ENCODE results near the gene PCK2. TPM values are rescaled to one million over a fixed set of nuclear protein-coding genes. Genes with fewer than 3 reads are reported as not detected.

Gene PCK2
- total and polyA plus RNA-seq, 4 experiments from 2014 or later, result 11.0 to 21.4 (median 16.9) TPM

DNA sequence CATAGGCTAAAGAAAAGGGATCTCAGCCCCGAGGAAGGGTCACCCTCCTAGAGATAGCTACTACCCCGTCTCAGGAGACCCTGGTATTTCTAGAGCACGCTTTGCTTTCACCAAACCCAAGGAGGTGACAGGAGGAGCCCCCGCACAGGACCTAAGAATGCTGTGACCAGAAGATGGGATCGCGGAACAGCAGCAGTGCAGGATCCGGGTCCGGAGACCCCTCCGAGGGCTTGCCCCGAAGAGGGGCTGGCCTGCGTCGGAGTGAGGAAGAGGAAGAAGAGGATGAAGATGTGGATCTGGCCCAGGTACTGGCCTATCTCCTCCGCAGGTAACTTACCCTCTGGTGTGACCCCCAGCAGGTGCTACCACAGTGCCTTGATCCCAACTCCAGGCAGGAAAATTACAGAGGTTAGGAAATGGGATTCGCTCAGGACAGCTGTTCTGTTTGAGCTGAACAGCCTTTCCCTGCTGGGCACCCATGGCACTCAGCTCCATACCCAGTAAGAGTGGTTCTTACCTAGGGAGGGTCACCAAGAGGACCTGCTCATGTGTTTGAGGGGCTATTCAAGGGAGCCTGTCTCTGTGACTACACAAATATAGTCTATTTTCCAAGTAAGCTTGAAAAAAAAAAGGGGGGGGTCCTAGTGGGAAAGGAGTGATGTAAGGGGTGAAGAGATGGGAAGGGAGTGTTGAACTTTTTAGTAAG lies 21.5 kb downstream of the PCK2 start:
- Histone ChIP-seq H3K9me3 (ENCODE audit: control insufficient read depth in 1 of 2, low read length in 2 of 2) (no peaks in the 10 kb centered on the region), H3K27me3 (ENCODE audit: insufficient read depth, low read length) (no peaks in the 10 kb centered on the region), H3K4me3 (ENCODE audit: low read length in 2 of 2) (peak overlapping the region; percentile 97 to 98), H3K4me1 (ENCODE audit: insufficient read depth, low read length) (peaks cover 29% of the 10 kb centered on the region), H3K36me3 (ENCODE audit: insufficient read depth, low read length) (peaks cover 31% of the 10 kb centered on the region), H3K27ac (ENCODE audit: low read depth, low read length) (peak overlapping the region; percentile 98)
- Mint-ChIP-seq H3K36me3 (peaks cover 30 to 52% of the 10 kb centered on the region in 2 donors), H3K4me3 (peak overlapping the region; percentile 95 to 99 (median 98)), H3K9me3 (peaks cover 0 to 2% (median 0%) of the 10 kb centered on the region in 8 donors), H3K4me1 (peaks cover 19 to 44% (median 30%) of the 10 kb centered on the region in 4 donors), H3K27ac (peak overlapping the region; percentile 98 to 100 (median 99)), H3K27me3 (no peaks in the 10 kb centered on the region)
- CTCF ChIA-PET (ENCODE audit: partially characterized antibody), result interaction anchor here (1.2 to 5.4 kb wide), 13 partner anchors 12 to 193 kb away, joined by 3 to 43 read pairs (median 9); partner anchors contain the start of genes IRF9, MDP1, PCK2 and PSME1
- DNase-seq, result no peak
- POLR2A ChIA-PET (ENCODE audit: partially characterized antibody), result interaction anchor here (0.6 to 9.6 kb wide), 28 partner anchors 9 to 321 kb away, joined by 3 to 347 read pairs (median 11); partner anchors contain the start of genes CARMIL3, CBLN3, CHMP4A and CIDEB
- intact Hi-C loops (cut with micrococcal nuclease), result loop anchor here (2.0 to 10.0 kb wide), 2 partner anchors 97 to 651 kb away; partner anchors contain the start of genes CHMP4A and NGDN

DNA sequence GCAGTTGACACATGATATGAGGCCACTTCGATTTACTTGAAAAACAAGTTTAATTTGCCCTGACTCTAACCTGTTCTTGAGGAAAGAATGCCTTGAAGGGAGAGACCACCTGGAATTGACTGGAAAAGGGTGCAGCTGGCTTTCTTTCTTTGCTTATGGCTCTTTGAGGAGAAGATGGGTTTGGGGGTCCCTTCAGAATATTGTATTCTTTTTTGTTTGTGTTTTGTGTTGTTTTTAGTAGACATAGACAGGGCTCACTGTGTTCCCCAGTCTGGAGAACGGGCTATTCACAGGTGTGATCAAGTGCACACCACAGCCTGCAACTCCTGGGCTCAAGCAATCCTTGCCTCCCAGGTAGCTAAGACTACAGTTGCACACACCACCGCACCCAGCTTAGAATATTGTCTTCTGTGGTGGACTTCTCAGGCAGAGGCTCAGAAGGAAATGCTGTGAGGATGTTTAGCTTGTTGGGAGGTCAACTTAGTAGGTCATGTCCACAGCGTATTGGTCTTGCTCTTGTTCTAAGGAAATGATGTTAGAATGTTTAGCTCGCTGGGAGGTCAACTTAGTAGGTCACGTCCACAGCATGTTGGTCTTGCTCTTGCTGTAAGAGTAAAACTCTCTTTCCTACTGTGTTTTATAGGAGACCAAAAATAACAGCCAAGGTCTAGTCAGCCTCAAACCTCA lies 22.2 kb downstream of the PCK2 start:
- Histone ChIP-seq H3K9me3 (ENCODE audit: control insufficient read depth in 1 of 2, low read length in 2 of 2) (no peaks in the 10 kb centered on the region), H3K4me3 (ENCODE audit: low read length in 2 of 2) (peak overlapping the region; percentile 97 to 98), H3K4me1 (ENCODE audit: insufficient read depth, low read length) (peaks cover 29% of the 10 kb centered on the region), H3K27ac (ENCODE audit: low read depth, low read length) (peak overlapping the region; percentile 98), H3K36me3 (ENCODE audit: insufficient read depth, low read length) (peaks cover 38% of the 10 kb centered on the region), H3K27me3 (ENCODE audit: insufficient read depth, low read length) (no peaks in the 10 kb centered on the region)
- Mint-ChIP-seq H3K4me1 (peaks cover 19 to 44% (median 30%) of the 10 kb centered on the region in 4 donors), H3K27me3 (no peaks in the 10 kb centered on the region), H3K9me3 (peaks cover 0 to 2% (median 0%) of the 10 kb centered on the region in 8 donors), H3K27ac (peak overlapping the region; percentile 23 to 100 (median 99)), H3K36me3 (peaks cover 37 to 57% of the 10 kb centered on the region in 2 donors), H3K4me3 (peak overlapping the region; percentile 95 to 99 (median 98))
- ChIA-PET CTCF (ENCODE audit: partially characterized antibody) (interaction anchor here (0.7 to 5.4 kb wide), 10 partner anchors 8 to 65 kb away, joined by 3 to 43 read pairs (median 8); partner anchors contain the start of genes IRF9, PCK2, PSME1 and PSME2), POLR2A (ENCODE audit: partially characterized antibody) (interaction anchor here (1.2 to 9.6 kb wide), 10 partner anchors 18 to 314 kb away, joined by 3 to 347 read pairs (median 30); partner anchors contain the start of genes CARMIL3, CBLN3, CIDEB and EMC9)
- no peak for DNase-seq
- intact Hi-C loops (cut with micrococcal nuclease), result loop anchor here (10.0 kb wide), 1 partner anchor 651 kb away; the partner anchor contains the start of gene NGDN

DNA sequence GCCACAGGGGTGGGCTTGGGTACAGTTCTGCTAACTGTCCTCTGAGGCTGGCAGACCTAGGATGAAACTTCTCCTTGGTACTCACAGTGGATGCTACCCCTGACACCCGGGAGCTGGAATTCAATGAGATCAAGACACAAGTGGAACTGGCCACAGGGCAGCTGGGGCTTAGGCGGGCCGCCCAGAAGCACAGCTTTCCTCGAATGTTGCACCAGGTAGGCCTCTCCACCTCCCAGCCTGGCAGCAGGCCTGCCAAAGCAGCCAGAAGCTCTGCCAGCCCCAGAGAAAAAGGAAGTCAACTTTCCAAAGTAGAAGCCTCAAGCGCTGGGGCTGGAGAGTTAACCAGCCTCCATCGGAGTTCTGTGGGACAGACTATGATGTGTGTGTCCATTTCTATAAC lies 23.1 kb downstream of the PCK2 start:
- H3K4me1 Mint-ChIP-seq, result peaks cover 19 to 44% (median 30%) of the 10 kb centered on the region in 4 donors
- H3K9me3 Mint-ChIP-seq, result peaks cover 0 to 2% (median 0%) of the 10 kb centered on the region in 8 donors
- peaks cover 45% of the 10 kb centered on the region for H3K36me3 ChIP-seq (ENCODE audit: insufficient read depth, low read length)
- peaks cover 29% of the 10 kb centered on the region for H3K4me1 ChIP-seq (ENCODE audit: insufficient read depth, low read length)
- no peak overlapping the region for H3K4me3 ChIP-seq (ENCODE audit: low read length in 2 of 2)
- CTCF ChIA-PET (ENCODE audit: partially characterized antibody), result interaction anchor here (0.5 to 5.4 kb wide), 9 partner anchors 9 to 60 kb away, joined by 3 to 43 read pairs (median 7); partner anchors contain the start of genes IRF9, PCK2 and PSME1
- no peak overlapping the region for H3K27ac ChIP-seq (ENCODE audit: low read depth, low read length)
- POLR2A ChIA-PET (ENCODE audit: partially characterized antibody), result interaction anchor here (1.2 to 9.6 kb wide), 6 partner anchors 17 to 59 kb away, joined by 3 to 347 read pairs (median 80); partner anchors contain the start of genes EMC9, FITM1, IRF9 and PCK2
- no peak overlapping the region for H3K4me3 Mint-ChIP-seq
- no peak for DNase-seq
- H3K36me3 Mint-ChIP-seq, result peaks cover 42 to 62% of the 10 kb centered on the region in 2 donors
- no peaks in the 10 kb centered on the region for H3K27me3 Mint-ChIP-seq
- H3K27ac Mint-ChIP-seq, result peak overlapping the region in 1 of 7 donors; percentile 98
- no peaks in the 10 kb centered on the region for H3K9me3 ChIP-seq (ENCODE audit: control insufficient read depth in 1 of 2, low read length in 2 of 2)
- intact Hi-C loops (cut with micrococcal nuclease), result loop anchor here (10.0 kb wide), 1 partner anchor 652 kb away; the partner anchor contains the start of gene NGDN
- H3K27me3 ChIP-seq (ENCODE audit: insufficient read depth, low read length), result no peaks in the 10 kb centered on the region

DNA sequence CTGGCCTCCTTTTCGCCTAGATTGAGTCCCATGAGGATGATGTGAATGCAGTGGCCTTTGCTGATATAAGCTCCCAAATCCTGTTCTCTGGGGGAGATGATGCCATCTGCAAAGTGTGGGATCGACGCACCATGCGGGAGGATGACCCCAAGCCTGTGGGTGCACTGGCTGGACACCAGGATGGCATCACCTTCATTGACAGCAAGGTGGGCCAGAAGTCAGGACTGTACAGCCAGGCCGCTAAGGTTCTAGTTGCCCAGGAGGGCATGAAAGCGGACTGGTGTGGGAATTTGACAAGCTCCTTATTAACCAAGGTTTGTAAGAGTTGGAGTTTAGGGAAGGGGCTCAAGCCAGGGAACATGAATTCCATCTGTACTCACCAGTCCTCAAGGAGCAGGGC lies 25.6 kb downstream of the PCK2 start:
- Histone ChIP-seq H3K4me3 (ENCODE audit: low read length in 2 of 2) (no peak overlapping the region), H3K36me3 (ENCODE audit: insufficient read depth, low read length) (peaks cover 63% of the 10 kb centered on the region), H3K9me3 (ENCODE audit: control insufficient read depth in 1 of 2, low read length in 2 of 2) (no peaks in the 10 kb centered on the region), H3K4me1 (ENCODE audit: insufficient read depth, low read length) (peaks cover 22% of the 10 kb centered on the region), H3K27me3 (ENCODE audit: insufficient read depth, low read length) (no peaks in the 10 kb centered on the region), H3K27ac (ENCODE audit: low read depth, low read length) (no peak overlapping the region)
- Mint-ChIP-seq H3K27ac (peak overlapping the region in 1 of 7 donors; percentile 54), H3K27me3 (no peaks in the 10 kb centered on the region), H3K36me3 (peaks cover 58 to 75% of the 10 kb centered on the region in 2 donors), H3K4me3 (no peak overlapping the region), H3K4me1 (peaks cover 19 to 41% (median 25%) of the 10 kb centered on the region in 4 donors), H3K9me3 (peaks cover 0 to 2% (median 0%) of the 10 kb centered on the region in 8 donors)
- DNase-seq, result no peak
- ChIA-PET CTCF (ENCODE audit: partially characterized antibody) (interaction anchor here (1.2 to 1.8 kb wide), 2 partner anchors 28 to 41 kb away, joined by 4 to 5 read pairs; partner anchors contain the start of gene IRF9), POLR2A (ENCODE audit: partially characterized antibody) (interaction anchor here (0.6 to 9.6 kb wide), 3 partner anchors 14 to 799 kb away, joined by 3 to 347 read pairs (median 4); partner anchors contain the start of genes EMC9, FITM1, PABPN1 and PSME1)
- intact Hi-C loops (cut with micrococcal nuclease), result loop anchor here (10.0 kb wide), 1 partner anchor 655 kb away; the partner anchor contains the start of gene NGDN

DNA sequence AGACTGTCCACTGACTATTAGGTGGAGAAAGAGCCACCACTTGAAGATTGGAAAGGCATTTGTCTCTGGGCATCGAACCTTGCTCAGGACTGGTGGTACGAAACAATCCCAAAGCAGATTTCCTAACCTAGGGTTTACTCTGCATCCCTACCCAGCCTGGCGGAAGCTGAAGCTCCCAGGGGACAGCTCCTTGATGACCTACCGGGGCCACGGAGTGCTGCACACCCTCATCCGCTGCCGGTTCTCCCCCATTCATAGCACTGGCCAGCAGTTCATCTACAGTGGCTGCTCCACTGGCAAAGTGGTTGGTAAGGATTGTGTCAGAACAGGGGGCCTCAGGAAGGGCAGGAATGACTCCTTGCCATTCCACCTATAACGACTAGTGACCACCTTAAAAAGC lies 27.1 kb downstream of the PCK2 start:
- Histone ChIP-seq H3K36me3 (ENCODE audit: insufficient read depth, low read length) (peaks cover 63% of the 10 kb centered on the region), H3K4me1 (ENCODE audit: insufficient read depth, low read length) (peaks cover 14% of the 10 kb centered on the region), H3K4me3 (ENCODE audit: low read length in 2 of 2) (no peak overlapping the region), H3K9me3 (ENCODE audit: control insufficient read depth in 1 of 2, low read length in 2 of 2) (no peaks in the 10 kb centered on the region), H3K27me3 (ENCODE audit: insufficient read depth, low read length) (no peaks in the 10 kb centered on the region), H3K27ac (ENCODE audit: low read depth, low read length) (no peak overlapping the region)
- H3K4me3 Mint-ChIP-seq, result no peak overlapping the region
- H3K4me1 Mint-ChIP-seq, result peaks cover 10 to 29% (median 12%) of the 10 kb centered on the region in 4 donors
- peaks cover 62 to 65% of the 10 kb centered on the region in 2 donors for H3K36me3 Mint-ChIP-seq
- CTCF ChIA-PET (ENCODE audit: partially characterized antibody), result interaction anchor here (0.7 to 1.1 kb wide), 2 partner anchors 14 to 30 kb away, joined by 3 read pairs; no protein-coding TSS in a partner anchor
- POLR2A ChIA-PET (ENCODE audit: partially characterized antibody), result interaction anchor here (0.6 to 9.6 kb wide), 3 partner anchors 13 to 50 kb away, joined by 3 to 347 read pairs (median 3); partner anchors contain the start of genes EMC9, FITM1, PSME1 and PSME2
- H3K27ac Mint-ChIP-seq, result peak overlapping the region in 1 of 7 donors; percentile 42
- no peaks in the 10 kb centered on the region for H3K27me3 Mint-ChIP-seq
- DNase-seq, result no peak
- intact Hi-C loops (cut with micrococcal nuclease), result no loop called here
- H3K9me3 Mint-ChIP-seq, result no peaks in the 10 kb centered on the region

DNA sequence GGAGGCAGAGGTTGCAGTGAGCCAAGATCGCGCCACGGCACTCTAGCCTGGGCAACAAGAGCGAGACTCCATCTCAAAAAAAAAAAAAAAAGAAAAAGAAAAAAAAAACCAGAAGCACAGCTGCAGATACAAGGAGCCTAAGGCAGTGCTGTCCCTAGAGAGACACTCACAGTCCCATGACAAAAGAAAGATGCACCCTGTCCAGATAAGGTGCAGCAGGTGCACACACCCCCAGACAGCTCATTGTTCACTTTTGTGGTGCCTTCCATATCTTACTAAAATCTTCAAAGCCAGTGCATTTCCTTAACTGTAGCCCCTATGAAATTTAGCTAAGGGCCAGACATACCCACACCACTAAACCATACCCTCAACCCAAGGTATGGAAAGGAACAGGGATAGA lies 28.3 kb downstream of the PCK2 start:
- Histone ChIP-seq H3K36me3 (ENCODE audit: insufficient read depth, low read length) (peaks cover 60% of the 10 kb centered on the region), H3K4me3 (ENCODE audit: low read length in 2 of 2) (no peak overlapping the region), H3K27me3 (ENCODE audit: insufficient read depth, low read length) (no peaks in the 10 kb centered on the region), H3K9me3 (ENCODE audit: control insufficient read depth in 1 of 2, low read length in 2 of 2) (no peaks in the 10 kb centered on the region), H3K4me1 (ENCODE audit: insufficient read depth, low read length) (peaks cover 2% of the 10 kb centered on the region), H3K27ac (ENCODE audit: low read depth, low read length) (no peak overlapping the region)
- H3K36me3 Mint-ChIP-seq, result peaks cover 56% of the 10 kb centered on the region in 2 donors
- no peaks in the 10 kb centered on the region for H3K9me3 Mint-ChIP-seq
- CTCF ChIA-PET (ENCODE audit: partially characterized antibody), result no interaction called here
- no peak for DNase-seq
- H3K27me3 Mint-ChIP-seq, result no peaks in the 10 kb centered on the region
- POLR2A ChIA-PET (ENCODE audit: partially characterized antibody), result interaction anchor here (0.7 to 9.6 kb wide), 2 partner anchors 11 to 28 kb away, joined by 4 to 347 read pairs; partner anchors contain the start of genes EMC9, FITM1 and PSME1
- no peak overlapping the region for H3K4me3 Mint-ChIP-seq
- peaks cover 4 to 17% (median 8%) of the 10 kb centered on the region in 4 donors for H3K4me1 Mint-ChIP-seq
- intact Hi-C loops (cut with micrococcal nuclease), result no loop called here
- H3K27ac Mint-ChIP-seq, result peak overlapping the region in 4 of 7 donors; percentile 35 to 48 (median 40)

Measured in CD4-positive, alpha-beta memory T cell (primary cell).